Panc1 (cell line): ENCODE measurements around the gene NSD1. TPM values are rescaled to one million over a fixed set of nuclear protein-coding genes. Genes with fewer than 3 reads are reported as not detected.

Experiments
- ATAC-seq: fragments of 200-7000 bp; cut with Tn5 transposase; 2 replicates; pipeline ENCODE4 v1.9.1; 2020; ENCODE audit warnings: mild to moderate bottlenecking, moderate library complexity
- BruUV-seq: library from RNA; stranded (reverse); fragments of 400-500 nt; replicated peaks from 2 replicates; lab custom pipeline; 2021; lab: Mats Ljungman, UMichigan
- CTCF ChIA-PET: fragments of 300-600 bp; sonication (Branson Sonifier 250); formaldehyde crosslinking; loops from one replicate; lab custom pipeline; 2022; ENCODE audit warnings: antibody characterized with exemption; lab: Charles Lee
- POLR2A ChIA-PET: fragments of 300-600 bp; sonication (Branson Sonifier 250); formaldehyde crosslinking; loops from one replicate; lab custom pipeline; 2022; ENCODE audit warnings: antibody characterized with exemption; lab: Charles Lee
- DNase-seq: peaks from one replicate; pipeline ENCODE4 v3.0.0-alpha.2; 2010; ENCODE audit warnings: low read depth, low spot score
- H3K27ac ChIP-seq: 2 replicates; pipeline ENCODE4 v1.5.1; 2011; ENCODE audit warnings: mild to moderate bottlenecking, low read length, inconsistent platforms
- H3K27me3 ChIP-seq: fragments of 200-500 bp; sonication (Bioruptor generic); 2 replicates; pipeline ENCODE4 v1.6.0; 2014; ENCODE audit warnings: low read length, inconsistent platforms; ENCODE audit not compliant: control insufficient read depth, insufficient read depth
- H3K36me3 ChIP-seq: fragments of 200-500 bp; sonication (Bioruptor generic); 2 replicates; pipeline ENCODE4 v1.5.1; 2014; ENCODE audit warnings: inconsistent platforms, mild to moderate bottlenecking, low read length, moderate library complexity; ENCODE audit not compliant: control insufficient read depth, insufficient read depth
- H3K4me1 ChIP-seq: 2 replicates; pipeline ENCODE4 v1.5.1; 2011; ENCODE audit warnings: inconsistent platforms, mild to moderate bottlenecking, low read length, moderate library complexity; ENCODE audit not compliant: control insufficient read depth, insufficient read depth
- H3K4me3 ChIP-seq, 2 experiments: 2 replicates each; pipeline ENCODE4 v1.5.1; 2011 to 2012; ENCODE audit warnings: low read depth in 2 of 2, low read length in 2 of 2, mild to moderate bottlenecking in 2 of 2, inconsistent platforms in 1 of 2, moderate library complexity in 1 of 2
- H3K9me3 ChIP-seq: fragments of 200-500 bp; sonication (Bioruptor generic); 2 replicates; pipeline ENCODE4 v1.5.1; 2014; ENCODE audit warnings: low read depth, mild to moderate bottlenecking, inconsistent platforms, low read length, moderate library complexity; ENCODE audit not compliant: control insufficient read depth, insufficient read depth
- POLR2AphosphoS5 ChIP-seq: IDR thresholded peaks from 2 replicates; pipeline ENCODE4 v1.6.1; 2012; ENCODE audit warnings: mild to moderate bottlenecking, low read depth, low read length, moderate library complexity
- SIN3A ChIP-seq: IDR thresholded peaks from 2 replicates; pipeline ENCODE4 v1.6.1; 2012; ENCODE audit warnings: low read depth, mild to moderate bottlenecking, low read length, moderate library complexity, borderline replicate concordance; ENCODE audit not compliant: insufficient read depth
- TCF7L2 ChIP-seq: IDR thresholded peaks from 2 replicates; pipeline ENCODE4 v1.6.1; 2011; ENCODE audit warnings: mild to moderate bottlenecking, low read depth, low read length, inconsistent platforms
- in situ Hi-C: cut with HindIII; loops from 2 replicates; pipeline ENCODE4 v1.10.0; 2016; ENCODE audit warnings: low sequenced_read_pairs, low pct_unique_long_range_greater_than_20kb
- intact Hi-C: fragments of 100-400 bp; cut with micrococcal nuclease; formaldehyde crosslinking; loops from one replicate; pipeline ENCODE4 v1.10.0; 2022; ENCODE audit not compliant: unreplicated experiment
- total RNA-seq: library from RNA; stranded (reverse); gene quantifications from one replicate; pipeline ENCODE4 v1.2.1, GENCODE V29; 2021; ENCODE audit not compliant: unreplicated experiment
- TF ChIP-seq, protein P1 (sequence below): fragments of 450-650 bp; IDR thresholded peaks from 2 replicates; pipeline ENCODE4 v1.5.1; 2017; ENCODE audit warnings: mild to moderate bottlenecking
- TF ChIP-seq, protein P2 (sequence below), 2 experiments: IDR thresholded peaks; 2 replicates each; pipeline ENCODE4 v1.6.1; 2011 to 2012; ENCODE audit warnings: low read depth in 2 of 2, control low read depth in 1 of 2, low read length in 1 of 2, mild to moderate bottlenecking in 1 of 2, moderate library complexity in 1 of 2; ENCODE audit not compliant: insufficient read depth in 1 of 2

NSD1 gene
- total RNA-seq, 1 experiment from 2014 or later = 58.7 TPM

DNA sequence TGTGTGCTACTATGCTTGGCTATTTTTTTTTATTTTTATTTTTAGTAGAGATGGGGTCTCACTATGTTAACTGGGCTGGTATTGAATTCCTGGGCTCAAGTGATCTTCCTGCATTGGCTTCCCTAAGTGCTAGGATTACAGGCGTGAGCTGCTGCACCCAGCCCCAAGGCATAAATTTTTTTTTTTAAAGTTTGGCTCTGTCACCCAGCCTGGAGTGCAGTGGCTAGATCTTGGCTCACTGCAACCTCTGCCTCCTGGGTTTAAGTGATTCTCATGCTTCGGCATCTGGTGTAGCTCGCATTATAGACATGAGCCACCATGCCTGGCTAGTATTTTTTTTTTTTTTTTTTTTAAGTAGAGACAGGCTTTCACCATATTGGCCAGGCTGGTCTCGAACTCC lies 99.6 kb downstream of the NSD1 start:
- in situ Hi-C loops = no loop called here
- DNase-seq (no peak), ATAC-seq (no peak)
- no peak overlapping the region for H3K4me3 ChIP-seq
- TF ChIP-seq, protein P1, sequence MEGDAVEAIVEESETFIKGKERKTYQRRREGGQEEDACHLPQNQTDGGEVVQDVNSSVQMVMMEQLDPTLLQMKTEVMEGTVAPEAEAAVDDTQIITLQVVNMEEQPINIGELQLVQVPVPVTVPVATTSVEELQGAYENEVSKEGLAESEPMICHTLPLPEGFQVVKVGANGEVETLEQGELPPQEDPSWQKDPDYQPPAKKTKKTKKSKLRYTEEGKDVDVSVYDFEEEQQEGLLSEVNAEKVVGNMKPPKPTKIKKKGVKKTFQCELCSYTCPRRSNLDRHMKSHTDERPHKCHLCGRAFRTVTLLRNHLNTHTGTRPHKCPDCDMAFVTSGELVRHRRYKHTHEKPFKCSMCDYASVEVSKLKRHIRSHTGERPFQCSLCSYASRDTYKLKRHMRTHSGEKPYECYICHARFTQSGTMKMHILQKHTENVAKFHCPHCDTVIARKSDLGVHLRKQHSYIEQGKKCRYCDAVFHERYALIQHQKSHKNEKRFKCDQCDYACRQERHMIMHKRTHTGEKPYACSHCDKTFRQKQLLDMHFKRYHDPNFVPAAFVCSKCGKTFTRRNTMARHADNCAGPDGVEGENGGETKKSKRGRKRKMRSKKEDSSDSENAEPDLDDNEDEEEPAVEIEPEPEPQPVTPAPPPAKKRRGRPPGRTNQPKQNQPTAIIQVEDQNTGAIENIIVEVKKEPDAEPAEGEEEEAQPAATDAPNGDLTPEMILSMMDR = no peak
- no peak for TF ChIP-seq POLR2AphosphoS5
- TF ChIP-seq, protein P2, sequence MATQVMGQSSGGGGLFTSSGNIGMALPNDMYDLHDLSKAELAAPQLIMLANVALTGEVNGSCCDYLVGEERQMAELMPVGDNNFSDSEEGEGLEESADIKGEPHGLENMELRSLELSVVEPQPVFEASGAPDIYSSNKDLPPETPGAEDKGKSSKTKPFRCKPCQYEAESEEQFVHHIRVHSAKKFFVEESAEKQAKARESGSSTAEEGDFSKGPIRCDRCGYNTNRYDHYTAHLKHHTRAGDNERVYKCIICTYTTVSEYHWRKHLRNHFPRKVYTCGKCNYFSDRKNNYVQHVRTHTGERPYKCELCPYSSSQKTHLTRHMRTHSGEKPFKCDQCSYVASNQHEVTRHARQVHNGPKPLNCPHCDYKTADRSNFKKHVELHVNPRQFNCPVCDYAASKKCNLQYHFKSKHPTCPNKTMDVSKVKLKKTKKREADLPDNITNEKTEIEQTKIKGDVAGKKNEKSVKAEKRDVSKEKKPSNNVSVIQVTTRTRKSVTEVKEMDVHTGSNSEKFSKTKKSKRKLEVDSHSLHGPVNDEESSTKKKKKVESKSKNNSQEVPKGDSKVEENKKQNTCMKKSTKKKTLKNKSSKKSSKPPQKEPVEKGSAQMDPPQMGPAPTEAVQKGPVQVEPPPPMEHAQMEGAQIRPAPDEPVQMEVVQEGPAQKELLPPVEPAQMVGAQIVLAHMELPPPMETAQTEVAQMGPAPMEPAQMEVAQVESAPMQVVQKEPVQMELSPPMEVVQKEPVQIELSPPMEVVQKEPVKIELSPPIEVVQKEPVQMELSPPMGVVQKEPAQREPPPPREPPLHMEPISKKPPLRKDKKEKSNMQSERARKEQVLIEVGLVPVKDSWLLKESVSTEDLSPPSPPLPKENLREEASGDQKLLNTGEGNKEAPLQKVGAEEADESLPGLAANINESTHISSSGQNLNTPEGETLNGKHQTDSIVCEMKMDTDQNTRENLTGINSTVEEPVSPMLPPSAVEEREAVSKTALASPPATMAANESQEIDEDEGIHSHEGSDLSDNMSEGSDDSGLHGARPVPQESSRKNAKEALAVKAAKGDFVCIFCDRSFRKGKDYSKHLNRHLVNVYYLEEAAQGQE (IDR thresholded peaks at IDR 0.05; ENCODE audit: insufficient read depth in 1 of 2, low read depth in 2 of 2, low read length in 1 of 2) = no peak
- TF ChIP-seq TCF7L2 = no peak
- no peak for TF ChIP-seq SIN3A
- H3K9me3 ChIP-seq = no peaks in the 10 kb centered on the region
- peaks cover 2% of the 10 kb centered on the region; the same call in 1 of the 2 replicates for H3K36me3 ChIP-seq
- POLR2A ChIA-PET = interaction anchor here (0.7 kb wide), 1 partner anchor 413 kb away, joined by 7 read pairs; no protein-coding TSS in a partner anchor
- no TSS peak for BruUV-seq
- H3K27me3 ChIP-seq = no peaks in the 10 kb centered on the region
- no peak overlapping the region for H3K27ac ChIP-seq
- H3K4me1 ChIP-seq = no peaks in the 10 kb centered on the region
- CTCF ChIA-PET = no interaction called here
- intact Hi-C loops = no loop called here

- POLR2A ChIA-PET = no interaction called here
Measured at GRCh38 chr5:177233802-177234201, 100.2 kb downstream of the NSD1 start.

More at GRCh38 chr5:177233802-177234201, 100.2 kb downstream of the NSD1 start:
- Histone ChIP-seq H3K9me3 (no peaks in the 10 kb centered on the region), H3K27ac (no peak overlapping the region), H3K36me3 (peaks cover 4% of the 10 kb centered on the region), H3K4me1 (no peaks in the 10 kb centered on the region), H3K27me3 (no peaks in the 10 kb centered on the region), H3K4me3 (no peak overlapping the region)
- in situ Hi-C loops (no loop called here), intact Hi-C loops (no loop called here)
- ATAC-seq (no peak), DNase-seq (no peak)
- no TSS peak for BruUV-seq
- CTCF ChIA-PET = no interaction called here
- TF ChIP-seq, protein P2 (IDR thresholded peaks at IDR 0.05; ENCODE audit: insufficient read depth in 1 of 2, low read depth in 2 of 2, low read length in 1 of 2) = no peak
- TF ChIP-seq POLR2AphosphoS5 (no peak), TCF7L2 (no peak), SIN3A (no peak)
- TF ChIP-seq, protein P1 = no peak
